NCI-H2227 (cell line): ENCODE results near the gene LMF1.
A peak's percentile ranks its signal among the peaks of the same experiment; 100 is the strongest.

ENCODE experiments used
- DNase-seq: peaks from one replicate; lab custom pipeline; 2025; ENCODE audit not compliant: unreplicated experiment; lab: John Stamatoyannopoulos, UW

Gene LMF1

GRCh38 chr16:819336-820043, 151.3 kb downstream of the LMF1 start:
- no peak for DNase-seq

- DNase-seq, result no peak
Measured at GRCh38 chr16:818592-818991, 152.2 kb downstream of the LMF1 start.

- DNase-seq, result no peak
Measured at GRCh38 chr16:818132-818531, 152.7 kb downstream of the LMF1 start.

- DNase-seq, result no peak
Measured at GRCh38 chr16:817001-817906, 153.5 kb downstream of the LMF1 start.

GRCh38 chr16:815861-816260, 154.9 kb downstream of the LMF1 start:
- no peak for DNase-seq

- no peak for DNase-seq
Measured at GRCh38 chr16:814974-815373, 155.8 kb downstream of the LMF1 start.

- no peak for DNase-seq
Measured at GRCh38 chr16:813916-814412, 156.8 kb downstream of the LMF1 start.

GRCh38 chr16:813204-813915, 157.4 kb downstream of the LMF1 start:
- DNase-seq, result peak; percentile 69

- no peak for DNase-seq
Measured at GRCh38 chr16:808085-808386, 162.7 kb downstream of the LMF1 start.

- peak; percentile 98 for DNase-seq
Measured at GRCh38 chr16:807347-808084, 163.3 kb downstream of the LMF1 start.

- DNase-seq, result no peak
Measured at GRCh38 chr16:805474-805873, 165.3 kb downstream of the LMF1 start.

GRCh38 chr16:804193-805048, 166.4 kb downstream of the LMF1 start:
- no peak for DNase-seq

- DNase-seq, result no peak
Measured at GRCh38 chr16:803754-804080, 167.1 kb downstream of the LMF1 start.
